HG03159 (cell line): Measurements from ENCODE around the gene BACE1-AS.
A peak's percentile ranks its signal among the peaks of the same experiment; 100 is the strongest.
"Not testable (repeated sequence)": the region's sequence is repeated elsewhere in the genome, so short reads cannot be mapped to it uniquely, and the experiment has no call there.

Experiments used
- ATAC-seq: cut with Tn5 transposase; IDR thresholded peaks from one replicate; pipeline ENCODE4 v1.9.1; 2021; ENCODE audit warnings: mild to moderate bottlenecking, moderate library complexity; ENCODE audit not compliant: unreplicated experiment

Gene BACE1-AS

GRCh38 chr11:117319214-117319840 lies 28.2 kb downstream of the BACE1-AS start:
- no peak for ATAC-seq

GRCh38 chr11:117327255-117327566 lies 36.1 kb downstream of the BACE1-AS start:
- not testable (repeated sequence) for ATAC-seq

- ATAC-seq = peak; percentile 95
Observed at GRCh38 chr11:117327567-117328374, 36.6 kb downstream of the BACE1-AS start, which contains the start of gene CEP164. TSS of gene CEP164 (plus strand) at chr11:117327854. CDS start at chr11:117338587, 10,733 bp downstream.

GRCh38 chr11:117328375-117329010 lies 37.3 kb downstream of the BACE1-AS start:
- peak; percentile 5 for ATAC-seq

GRCh38 chr11:117332843-117333242 lies 41.7 kb downstream of the BACE1-AS start:
- ATAC-seq = no peak

- no peak for ATAC-seq
Observed at GRCh38 chr11:117333917-117334316, 42.8 kb downstream of the BACE1-AS start.

GRCh38 chr11:117334896-117335295 lies 43.8 kb downstream of the BACE1-AS start:
- ATAC-seq = no peak

- no peak for ATAC-seq
Observed at GRCh38 chr11:117335399-117335798, 44.3 kb downstream of the BACE1-AS start.

- no peak for ATAC-seq
Observed at GRCh38 chr11:117337076-117337475, 45.9 kb downstream of the BACE1-AS start.
